ENCODE data around the gene DCAF5.

DCAF5 gene

DNA sequence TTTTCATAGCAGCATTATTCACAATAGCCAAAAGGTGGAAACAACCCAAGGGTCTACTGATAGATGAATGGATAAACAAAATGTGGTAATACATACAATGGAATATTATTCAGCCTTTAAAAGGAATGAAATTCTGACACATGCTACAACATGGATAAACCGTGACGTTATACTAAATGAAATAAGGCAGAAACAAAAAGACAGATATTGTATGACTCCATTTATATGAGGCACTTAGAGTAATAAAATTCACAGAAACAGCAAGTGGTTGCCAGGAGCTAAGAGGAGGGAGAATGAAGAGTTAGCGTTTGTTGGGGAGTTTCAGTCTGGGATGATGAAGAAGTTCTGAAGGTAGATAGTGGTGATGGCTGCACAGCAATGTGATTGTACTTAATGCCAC lies 76.6 kb downstream of the DCAF5 start:
- Histone ChIP-seq H3K4me1 (ENCODE audit: low read length) (peaks cover 5% of the 10 kb centered on the region), H3K79me2 (ENCODE audit: low read length) (no peaks in the 10 kb centered on the region), H3K9ac (ENCODE audit: low read length) (no peak overlapping the region), H3K4me3 (ENCODE audit: low read length) (no peak overlapping the region), H3K36me3 (replicated peaks; ENCODE audit: low read depth, low read length) (peaks cover 15% of the 10 kb centered on the region), H3K27ac (ENCODE audit: low read length) (no peak overlapping the region), H3K27me3 (ENCODE audit: low read depth, low read length) (no peaks in the 10 kb centered on the region), H2AFZ (ENCODE audit: low read depth, low read length) (no peak overlapping the region), H3K9me3 (ENCODE audit: insufficient read depth, low read length) (no peaks in the 10 kb centered on the region), H3K4me2 (ENCODE audit: low read length) (no peak overlapping the region), H4K20me1 (ENCODE audit: insufficient read depth, low read length) (no peaks in the 10 kb centered on the region; the same call in 1 of the 2 replicates)
- no peak for TF ChIP-seq EZH2phosphoT487 (IDR thresholded peaks at IDR 0.05; ENCODE audit: low read depth)
- TF ChIP-seq, protein P1, sequence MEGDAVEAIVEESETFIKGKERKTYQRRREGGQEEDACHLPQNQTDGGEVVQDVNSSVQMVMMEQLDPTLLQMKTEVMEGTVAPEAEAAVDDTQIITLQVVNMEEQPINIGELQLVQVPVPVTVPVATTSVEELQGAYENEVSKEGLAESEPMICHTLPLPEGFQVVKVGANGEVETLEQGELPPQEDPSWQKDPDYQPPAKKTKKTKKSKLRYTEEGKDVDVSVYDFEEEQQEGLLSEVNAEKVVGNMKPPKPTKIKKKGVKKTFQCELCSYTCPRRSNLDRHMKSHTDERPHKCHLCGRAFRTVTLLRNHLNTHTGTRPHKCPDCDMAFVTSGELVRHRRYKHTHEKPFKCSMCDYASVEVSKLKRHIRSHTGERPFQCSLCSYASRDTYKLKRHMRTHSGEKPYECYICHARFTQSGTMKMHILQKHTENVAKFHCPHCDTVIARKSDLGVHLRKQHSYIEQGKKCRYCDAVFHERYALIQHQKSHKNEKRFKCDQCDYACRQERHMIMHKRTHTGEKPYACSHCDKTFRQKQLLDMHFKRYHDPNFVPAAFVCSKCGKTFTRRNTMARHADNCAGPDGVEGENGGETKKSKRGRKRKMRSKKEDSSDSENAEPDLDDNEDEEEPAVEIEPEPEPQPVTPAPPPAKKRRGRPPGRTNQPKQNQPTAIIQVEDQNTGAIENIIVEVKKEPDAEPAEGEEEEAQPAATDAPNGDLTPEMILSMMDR (IDR thresholded peaks at IDR 0.05; ENCODE audit: low read depth, low read length) = no peak

DNA sequence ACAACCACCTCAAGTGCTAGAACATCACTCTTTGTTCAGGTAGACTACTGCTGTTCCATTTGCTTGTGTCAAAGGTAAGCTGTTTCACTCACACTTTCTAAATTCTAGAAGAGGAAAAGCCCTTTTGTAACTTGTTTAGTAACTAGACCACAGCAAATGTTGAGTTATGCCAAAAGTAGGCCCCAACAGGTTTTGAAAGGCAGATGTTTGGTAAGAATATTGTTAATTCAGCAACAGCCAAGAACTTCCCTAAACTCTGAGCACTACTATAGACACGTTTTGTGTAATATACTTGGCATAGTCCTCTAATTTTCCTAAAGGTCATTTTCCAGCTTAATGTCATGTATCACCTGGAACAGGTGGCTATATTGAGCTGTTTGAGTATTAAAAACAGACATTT lies 79.0 kb downstream of the DCAF5 start:
- no peak for TF ChIP-seq EZH2phosphoT487 (IDR thresholded peaks at IDR 0.05; ENCODE audit: low read depth)
- TF ChIP-seq, protein P1 (IDR thresholded peaks at IDR 0.05; ENCODE audit: low read depth, low read length) = no peak
- no peak overlapping the region for H3K27ac ChIP-seq (ENCODE audit: low read length)
- no peaks in the 10 kb centered on the region for H3K27me3 ChIP-seq (ENCODE audit: low read depth, low read length)

DNA sequence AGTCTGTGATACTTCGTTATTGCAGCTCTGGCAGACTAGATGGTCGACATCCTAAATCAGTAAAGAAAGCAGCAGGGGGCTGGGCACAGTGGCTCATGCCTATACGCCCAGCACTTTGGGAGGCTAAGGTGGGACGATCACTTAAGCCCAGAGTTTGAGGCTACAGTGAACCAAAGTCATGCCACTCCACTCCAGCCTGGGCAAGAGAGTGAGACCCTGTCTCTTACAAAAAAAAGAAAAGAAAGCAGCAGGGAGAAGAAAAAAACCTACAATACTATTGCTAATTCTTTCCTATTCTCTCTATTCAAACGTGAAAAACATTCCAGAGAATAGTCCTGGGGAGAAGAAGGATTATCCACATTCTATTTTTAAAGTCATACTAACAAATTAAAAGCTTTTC lies 79.5 kb downstream of the DCAF5 start:
- no peak overlapping the region for H2AFZ ChIP-seq (ENCODE audit: low read depth, low read length)
- H3K4me1 ChIP-seq (ENCODE audit: low read length) = peaks cover 5% of the 10 kb centered on the region

More for the DNA sequence above, 79.0 kb downstream of the DCAF5 start:
- Histone ChIP-seq H3K36me3 (replicated peaks; ENCODE audit: low read depth, low read length) (peaks cover 22% of the 10 kb centered on the region), H3K4me3 (ENCODE audit: low read length) (no peak overlapping the region), H3K4me1 (ENCODE audit: low read length) (peaks cover 5% of the 10 kb centered on the region), H4K20me1 (ENCODE audit: insufficient read depth, low read length) (peaks cover 3% of the 10 kb centered on the region; the same call in 1 of the 2 replicates), H2AFZ (ENCODE audit: low read depth, low read length) (no peak overlapping the region), H3K4me2 (ENCODE audit: low read length) (no peak overlapping the region), H3K79me2 (ENCODE audit: low read length) (no peaks in the 10 kb centered on the region), H3K9ac (ENCODE audit: low read length) (no peak overlapping the region), H3K9me3 (ENCODE audit: insufficient read depth, low read length) (no peaks in the 10 kb centered on the region)

DNA sequence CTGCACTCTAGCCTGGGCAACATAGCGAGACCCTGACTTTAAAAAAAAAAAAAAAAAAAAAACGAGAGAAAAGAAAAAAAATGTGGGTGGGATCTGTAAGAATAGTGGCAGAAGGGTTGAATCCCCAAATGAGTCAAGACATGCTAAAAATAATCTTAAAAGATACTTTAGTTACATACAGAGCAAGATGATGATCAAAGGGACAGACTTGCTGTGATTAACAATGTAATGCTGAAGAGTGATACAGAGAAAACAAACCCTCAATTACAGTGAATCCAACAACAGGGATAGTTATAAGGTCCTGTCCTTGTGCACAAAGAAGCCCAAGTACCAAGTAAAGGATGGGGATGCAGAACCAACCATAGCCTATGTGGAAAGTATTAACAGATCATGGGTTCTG lies 80.3 kb downstream of the DCAF5 start:
- no peaks in the 10 kb centered on the region for H3K79me2 ChIP-seq (ENCODE audit: low read length)
- peaks cover 28% of the 10 kb centered on the region for H3K36me3 ChIP-seq (replicated peaks; ENCODE audit: low read depth, low read length)
- no peak overlapping the region for H3K27ac ChIP-seq (ENCODE audit: low read length)
- no peaks in the 10 kb centered on the region for H3K9me3 ChIP-seq (ENCODE audit: insufficient read depth, low read length)
- no peak overlapping the region for H3K4me3 ChIP-seq (ENCODE audit: low read length)
- peaks cover 3% of the 10 kb centered on the region; the same call in 1 of the 2 replicates for H4K20me1 ChIP-seq (ENCODE audit: insufficient read depth, low read length)
- H3K4me2 ChIP-seq (ENCODE audit: low read length) = no peak overlapping the region
- no peaks in the 10 kb centered on the region for H3K27me3 ChIP-seq (ENCODE audit: low read depth, low read length)
- no peak overlapping the region for H3K9ac ChIP-seq (ENCODE audit: low read length)
- TF ChIP-seq, protein P1 (IDR thresholded peaks at IDR 0.05; ENCODE audit: low read depth, low read length) = no peak
- TF ChIP-seq EZH2phosphoT487 (IDR thresholded peaks at IDR 0.05; ENCODE audit: low read depth) = no peak
- no peak overlapping the region for H2AFZ ChIP-seq (ENCODE audit: low read depth, low read length)
- peaks cover 8% of the 10 kb centered on the region for H3K4me1 ChIP-seq (ENCODE audit: low read length)

More for the DNA sequence above, 79.5 kb downstream of the DCAF5 start:
- Histone ChIP-seq H3K79me2 (ENCODE audit: low read length) (no peaks in the 10 kb centered on the region), H4K20me1 (ENCODE audit: insufficient read depth, low read length) (peaks cover 3% of the 10 kb centered on the region; the same call in 1 of the 2 replicates), H3K9ac (ENCODE audit: low read length) (no peak overlapping the region), H3K36me3 (replicated peaks; ENCODE audit: low read depth, low read length) (peaks cover 24% of the 10 kb centered on the region), H3K4me3 (ENCODE audit: low read length) (no peak overlapping the region), H3K9me3 (ENCODE audit: insufficient read depth, low read length) (no peaks in the 10 kb centered on the region), H3K4me2 (ENCODE audit: low read length) (no peak overlapping the region), H3K27me3 (ENCODE audit: low read depth, low read length) (no peaks in the 10 kb centered on the region), H3K27ac (ENCODE audit: low read length) (no peak overlapping the region)
- TF ChIP-seq, protein P1 (IDR thresholded peaks at IDR 0.05; ENCODE audit: low read depth, low read length) = no peak
- no peak for TF ChIP-seq EZH2phosphoT487 (IDR thresholded peaks at IDR 0.05; ENCODE audit: low read depth)
